Islet precursor cell (in vitro differentiated cells): Measurements from ENCODE around the gene GRIK4.

Source experiments
- DNase-seq: peaks from one replicate; pipeline ENCODE4 v3.0.0-alpha.2; 2018

The GRIK4 gene

GRCh38 chr11:120863359-120863758 lies 351.8 kb downstream of the GRIK4 start:
- no peak for DNase-seq

- no peak for DNase-seq
These were observed 355.5 kb downstream of the GRIK4 start for GRCh38 chr11:120867024-120867423.

GRCh38 chr11:120867531-120867930 lies 356.0 kb downstream of the GRIK4 start:
- DNase-seq: peak; percentile 66

- no peak for DNase-seq
These were observed 356.4 kb downstream of the GRIK4 start for GRCh38 chr11:120867988-120868387.

- DNase-seq: no peak
These were observed 357.5 kb downstream of the GRIK4 start for GRCh38 chr11:120869097-120869496.

- DNase-seq: no peak
These were observed 358.0 kb downstream of the GRIK4 start for GRCh38 chr11:120869516-120870011.

- DNase-seq: no peak
These were observed 359.6 kb downstream of the GRIK4 start for GRCh38 chr11:120871194-120871593.

GRCh38 chr11:120871924-120872323 lies 360.4 kb downstream of the GRIK4 start:
- DNase-seq: peak; percentile 57

- DNase-seq: no peak
These were observed 362.6 kb downstream of the GRIK4 start for GRCh38 chr11:120873966-120874735.

GRCh38 chr11:120875986-120876385 lies 364.4 kb downstream of the GRIK4 start:
- no peak for DNase-seq

- DNase-seq: peak; percentile 62
These were observed 366.3 kb downstream of the GRIK4 start for GRCh38 chr11:120877746-120878365.

- no peak for DNase-seq
These were observed 367.2 kb downstream of the GRIK4 start for GRCh38 chr11:120878781-120879180.

GRCh38 chr11:120880498-120881175 lies 369.1 kb downstream of the GRIK4 start:
- no peak for DNase-seq

- no peak for DNase-seq
These were observed 370.0 kb downstream of the GRIK4 start for GRCh38 chr11:120881596-120881995.

GRCh38 chr11:120882175-120882574 lies 370.6 kb downstream of the GRIK4 start:
- peak; percentile 69 for DNase-seq

GRCh38 chr11:120883404-120884080 lies 372.0 kb downstream of the GRIK4 start:
- peak; percentile 70 for DNase-seq

- no peak for DNase-seq
These were observed 372.8 kb downstream of the GRIK4 start for GRCh38 chr11:120884154-120885020.

GRCh38 chr11:120890609-120891320 lies 379.2 kb downstream of the GRIK4 start:
- no peak for DNase-seq

- no peak for DNase-seq
These were observed 382.1 kb downstream of the GRIK4 start for GRCh38 chr11:120893440-120894201.

GRCh38 chr11:120894202-120894985 lies 382.8 kb downstream of the GRIK4 start:
- no peak for DNase-seq
